H1 (cell line): ENCODE data around the gene ATF3. TPM values are rescaled to one million over a fixed set of nuclear protein-coding genes. Genes with fewer than 3 reads are reported as not detected.

Source experiments
- CHD1 ChIP-seq: IDR thresholded peaks from 2 replicates; pipeline ENCODE4 v1.6.1; 2012; ENCODE audit warnings: low read depth, low read length, improper control_type of control experiment
- CREB1 ChIP-seq: IDR thresholded peaks from 2 replicates; pipeline ENCODE4 v1.6.1; 2012; ENCODE audit warnings: inconsistent platforms
- EGR1 ChIP-seq: IDR thresholded peaks from 2 replicates; pipeline ENCODE4 v1.6.1; 2011; ENCODE audit warnings: low read depth, low read length, borderline replicate concordance
- EP300 ChIP-seq, 2 experiments: IDR thresholded peaks; 1 replicate in 1 of 2; 2 replicates in 1 of 2; pipeline ENCODE4 v1.6.1; 2011 to 2012; ENCODE audit warnings: low read depth in 2 of 2, low read length in 2 of 2, mild to moderate bottlenecking in 2 of 2, borderline replicate concordance in 1 of 2, inconsistent platforms in 1 of 2, moderate library complexity in 1 of 2
- GABPA ChIP-seq: IDR thresholded peaks from 2 replicates; pipeline ENCODE4 v1.6.1; 2011; ENCODE audit warnings: mild to moderate bottlenecking, low read length, moderate library complexity, borderline replicate concordance; ENCODE audit not compliant: insufficient read depth
- polyA plus RNA-seq, 7 experiments: library from polyadenylated mRNA; depleted of rRNA in 3 of 7; stranded (reverse) in 5 of 7; unstranded in 2 of 7; fragments of >200 nt in 5 of 7; fragments of 200-250 nt in 2 of 7; gene quantifications; 1 replicate in 5 of 7; 2 replicates in 1 of 7; 4 replicates in 1 of 7; pipeline versions ENCODE4 v1.2.1 to v1.2.3, GENCODE V29; 2011 to 2013; ENCODE audit warnings: missing spikeins in 2 of 7, mixed read lengths in 2 of 7
- total RNA-seq: library from RNA; stranded (reverse); fragmentation: NEBNext Ultra II Directional; extraction: Animal tissue kit (Norgen Biotek cat#: 25700); gene quantifications from 2 replicates; pipeline ENCODE4 v1.2.1, GENCODE V29; 2021
- TF ChIP-seq, protein P1 (sequence below): IDR thresholded peaks from 2 replicates; pipeline ENCODE4 v1.6.1; 2012; ENCODE audit warnings: low read length, inconsistent platforms

The ATF3 gene
- total and polyA plus RNA-seq, 2 of the 8 experiments (the other 6 are each of a cell fraction or from before 2014, with no cell fraction given): 12.2 to 27.7 TPM

DNA sequence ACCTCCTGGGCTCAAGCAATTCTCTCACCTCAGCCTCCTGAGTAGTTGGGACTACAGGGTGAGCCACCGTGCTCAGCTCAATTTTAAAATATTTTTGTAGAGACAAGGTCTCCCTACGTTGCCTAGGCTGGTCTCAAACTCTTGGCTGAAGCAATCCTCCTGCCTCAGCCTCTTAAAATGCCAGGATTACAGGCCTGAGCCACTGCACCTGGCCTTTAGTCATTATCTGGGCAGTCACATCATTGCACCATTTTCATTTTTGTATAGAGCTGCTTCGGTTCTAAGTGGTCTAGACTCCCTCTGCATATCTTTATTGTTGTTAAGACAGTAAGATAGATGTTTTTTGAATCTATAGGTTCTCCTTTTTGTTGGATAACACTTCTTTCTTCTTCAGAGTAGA, 39.9 kb downstream of the ATF3 start (continued):
- TF ChIP-seq GABPA (no peak), EGR1 (no peak), EP300 (IDR thresholded peaks at IDR 0.05; ENCODE audit: borderline replicate concordance in 1 of 2, low read depth in 2 of 2, low read length in 2 of 2) (no peak), CREB1 (no peak), CHD1 (no peak)
- TF ChIP-seq, protein P1, sequence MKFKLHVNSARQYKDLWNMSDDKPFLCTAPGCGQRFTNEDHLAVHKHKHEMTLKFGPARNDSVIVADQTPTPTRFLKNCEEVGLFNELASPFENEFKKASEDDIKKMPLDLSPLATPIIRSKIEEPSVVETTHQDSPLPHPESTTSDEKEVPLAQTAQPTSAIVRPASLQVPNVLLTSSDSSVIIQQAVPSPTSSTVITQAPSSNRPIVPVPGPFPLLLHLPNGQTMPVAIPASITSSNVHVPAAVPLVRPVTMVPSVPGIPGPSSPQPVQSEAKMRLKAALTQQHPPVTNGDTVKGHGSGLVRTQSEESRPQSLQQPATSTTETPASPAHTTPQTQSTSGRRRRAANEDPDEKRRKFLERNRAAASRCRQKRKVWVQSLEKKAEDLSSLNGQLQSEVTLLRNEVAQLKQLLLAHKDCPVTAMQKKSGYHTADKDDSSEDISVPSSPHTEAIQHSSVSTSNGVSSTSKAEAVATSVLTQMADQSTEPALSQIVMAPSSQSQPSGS: no peak
